Rectal smooth muscle tissue (tissue), 1 donor: ENCODE results near the gene ZDHHC1.

Experiments used
- H3K27ac ChIP-seq: one replicate; pipeline ENCODE4 v1.7.0; 2013; ENCODE audit warnings: low read depth, low read length, inconsistent platforms
- H3K27me3 ChIP-seq: one replicate; pipeline ENCODE4 v1.7.0; 2013; ENCODE audit warnings: low read length; ENCODE audit not compliant: control insufficient read depth, insufficient read depth
- H3K36me3 ChIP-seq: one replicate; pipeline ENCODE4 v1.7.0; 2013; ENCODE audit warnings: low read length; ENCODE audit not compliant: control insufficient read depth, insufficient read depth
- H3K4me1 ChIP-seq: one replicate; pipeline ENCODE4 v1.7.0; 2013; ENCODE audit warnings: low read length; ENCODE audit not compliant: control insufficient read depth, insufficient read depth
- H3K4me3 ChIP-seq: one replicate; pipeline ENCODE4 v1.7.0; 2013; ENCODE audit warnings: low read length
- H3K9ac ChIP-seq: one replicate; pipeline ENCODE4 v1.7.0; 2013; ENCODE audit warnings: low read length

The ZDHHC1 gene

DNA sequence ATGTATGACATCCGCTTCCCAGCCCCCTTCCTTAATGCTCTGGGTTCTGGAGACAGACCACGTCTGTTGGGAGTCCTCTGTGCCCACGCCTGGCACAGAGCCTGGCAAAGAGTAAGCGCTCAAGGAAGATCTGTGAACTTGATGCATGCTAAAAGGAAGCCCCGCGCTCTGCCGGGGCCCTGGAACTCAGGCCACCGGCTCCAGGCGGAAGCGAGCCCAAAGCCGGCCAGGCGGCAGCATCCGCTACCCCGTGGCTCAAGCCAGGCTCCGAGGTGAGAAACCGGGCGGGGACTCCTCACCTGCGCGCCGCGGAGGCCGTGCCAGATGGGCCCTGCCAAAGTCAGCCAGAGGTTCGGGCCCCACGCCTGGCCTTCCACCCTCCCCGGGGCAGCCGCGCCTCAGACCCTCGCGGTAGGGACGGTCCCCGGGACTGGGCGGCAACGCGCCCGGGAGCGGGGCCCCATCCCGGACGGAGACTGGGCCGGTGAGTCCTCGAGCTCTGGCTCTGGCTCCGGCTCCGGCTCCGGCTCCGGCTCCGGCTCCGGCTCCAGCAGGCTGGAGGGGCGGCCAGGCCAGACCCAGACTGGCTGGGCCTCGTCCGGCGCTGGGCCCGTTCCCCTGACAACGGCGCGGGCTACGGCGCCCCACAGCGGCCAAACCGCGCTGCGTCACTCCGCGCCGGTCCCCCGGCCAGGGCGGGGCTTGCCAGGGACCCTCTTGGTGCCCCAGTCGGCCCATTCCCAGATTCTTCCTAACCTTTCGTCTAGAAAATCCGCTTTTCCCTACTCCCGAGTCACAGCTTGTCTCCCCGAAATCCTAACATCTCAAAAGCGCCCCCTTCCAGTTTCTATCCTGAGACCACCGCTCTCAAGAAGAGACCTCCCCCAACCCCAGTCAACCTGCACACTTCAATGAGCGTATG is at the start of gene ZDHHC1:
Gene ZDHHC1 (minus strand): TSS at position 606 of the 922 bp plus-strand sequence. CDS start 8,702 bp downstream, outside the sequence.
- no peaks in the 10 kb centered on the region for H3K27me3 ChIP-seq
- H3K36me3 ChIP-seq = no peaks in the 10 kb centered on the region
- peak within 1 kb of the TSS; percentile 85 for H3K27ac ChIP-seq
- peak within 1 kb of the TSS; percentile 80 for H3K4me3 ChIP-seq
- H3K4me1 ChIP-seq = peaks cover 5% of the 10 kb centered on the region
- H3K9ac ChIP-seq = peak within 1 kb of the TSS; percentile 90

GRCh38 chr16:67464565-67464964 is 48.3 kb upstream of the ZDHHC1 start:
- Histone ChIP-seq H3K36me3 (no peaks in the 10 kb centered on the region), H3K4me3 (no peak overlapping the region), H3K27ac (no peak overlapping the region), H3K27me3 (no peaks in the 10 kb centered on the region), H3K9ac (no peak overlapping the region), H3K4me1 (peaks cover 11% of the 10 kb centered on the region)

DNA sequence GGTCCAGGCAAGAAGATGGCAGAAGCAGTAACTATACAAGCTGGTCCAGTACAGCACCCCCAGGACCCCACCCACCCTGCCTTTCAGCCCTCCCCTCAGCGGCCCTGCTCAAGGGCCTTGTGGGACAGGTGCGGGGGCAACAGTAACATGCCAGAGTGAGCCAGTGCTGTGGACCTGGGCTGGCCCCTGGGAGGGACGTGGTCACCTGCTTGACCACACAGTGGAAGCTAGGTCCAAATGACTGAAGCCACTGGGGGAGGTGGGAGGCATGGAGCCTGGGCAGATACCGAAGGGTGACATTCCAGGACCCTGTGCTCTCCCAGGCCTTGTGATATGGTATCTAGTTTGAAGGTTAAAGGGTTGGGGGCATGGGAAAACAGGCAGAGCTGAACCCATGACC is 47.4 kb upstream of the ZDHHC1 start:
- Histone ChIP-seq H3K4me1 (peaks cover 18% of the 10 kb centered on the region), H3K27me3 (no peaks in the 10 kb centered on the region), H3K36me3 (no peaks in the 10 kb centered on the region), H3K4me3 (no peak overlapping the region), H3K9ac (no peak overlapping the region), H3K27ac (no peak overlapping the region)

DNA sequence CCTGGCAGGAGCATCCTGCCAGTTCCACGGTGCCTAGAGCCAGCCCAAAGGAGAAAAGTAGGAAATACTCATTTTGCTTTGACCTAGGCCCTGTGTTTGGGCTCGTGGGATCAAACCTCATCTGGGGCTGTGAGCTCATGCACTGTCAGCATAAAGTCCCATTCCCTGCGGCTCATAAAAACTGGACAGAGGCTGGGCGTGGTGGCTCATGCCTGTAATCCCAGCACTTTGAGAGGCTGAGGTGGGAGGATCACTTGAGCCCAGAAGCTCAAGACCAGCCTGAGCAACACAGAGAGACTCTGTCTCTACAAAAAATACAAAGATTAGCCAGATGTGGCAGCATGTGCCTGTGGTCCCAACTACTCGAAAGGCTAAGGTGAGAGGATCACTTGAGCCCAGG is 46.8 kb upstream of the ZDHHC1 start:
- no peak overlapping the region for H3K9ac ChIP-seq
- H3K27ac ChIP-seq = no peak overlapping the region
- no peaks in the 10 kb centered on the region for H3K27me3 ChIP-seq
- H3K4me3 ChIP-seq = no peak overlapping the region
- peaks cover 21% of the 10 kb centered on the region for H3K4me1 ChIP-seq
- no peaks in the 10 kb centered on the region for H3K36me3 ChIP-seq

- Histone ChIP-seq H3K4me1 (peaks cover 29% of the 10 kb centered on the region), H3K9ac (no peak overlapping the region), H3K27me3 (no peaks in the 10 kb centered on the region), H3K36me3 (no peaks in the 10 kb centered on the region), H3K4me3 (peak overlapping the region; percentile 2), H3K27ac (peak overlapping the region; percentile 21)
These were observed 46.0 kb upstream of the ZDHHC1 start for GRCh38 chr16:67462279-67462655.

DNA sequence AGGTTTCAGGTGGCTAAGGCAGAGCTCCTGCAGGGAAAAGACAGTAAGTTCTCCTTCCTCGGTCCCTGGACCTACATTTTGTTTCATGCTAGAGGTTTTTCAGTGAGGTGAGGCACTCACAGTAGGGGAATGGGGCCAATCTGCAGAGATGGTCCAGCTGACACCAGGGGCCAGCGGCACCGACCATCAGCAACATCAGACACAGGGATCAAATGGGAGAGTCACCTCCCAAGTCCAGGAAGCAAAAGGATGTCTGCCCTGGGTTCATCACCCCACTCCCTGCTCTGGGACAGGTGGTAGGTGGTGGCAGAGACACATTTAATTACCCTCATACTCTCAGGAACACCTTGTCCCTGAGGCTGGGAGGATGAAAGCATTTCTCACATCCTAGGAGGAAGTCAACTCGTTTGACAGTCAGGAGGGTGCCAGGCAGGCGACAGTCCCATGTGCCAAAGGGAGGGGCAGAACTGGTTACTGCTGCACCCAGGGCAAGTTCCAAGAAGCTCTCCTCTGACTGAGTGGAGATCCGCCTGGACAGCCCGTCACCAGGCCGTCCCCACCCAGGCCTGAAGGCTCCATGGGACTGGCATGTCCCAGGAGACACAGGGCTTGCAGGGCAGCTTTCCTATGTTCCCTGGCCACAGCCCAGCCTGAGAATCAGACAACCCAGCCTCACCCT is 45.5 kb upstream of the ZDHHC1 start:
- Histone ChIP-seq H3K27ac (no peak overlapping the region), H3K36me3 (no peaks in the 10 kb centered on the region), H3K4me3 (no peak overlapping the region), H3K4me1 (peaks cover 34% of the 10 kb centered on the region), H3K27me3 (no peaks in the 10 kb centered on the region), H3K9ac (peak overlapping the region; percentile 41)

GRCh38 chr16:67460961-67461360 is 44.7 kb upstream of the ZDHHC1 start:
- H3K4me1 ChIP-seq = peaks cover 37% of the 10 kb centered on the region
- no peaks in the 10 kb centered on the region for H3K27me3 ChIP-seq
- H3K27ac ChIP-seq = peak overlapping the region; percentile 2
- no peaks in the 10 kb centered on the region for H3K36me3 ChIP-seq
- peak overlapping the region; percentile 3 for H3K4me3 ChIP-seq
- peak overlapping the region; percentile 41 for H3K9ac ChIP-seq

DNA sequence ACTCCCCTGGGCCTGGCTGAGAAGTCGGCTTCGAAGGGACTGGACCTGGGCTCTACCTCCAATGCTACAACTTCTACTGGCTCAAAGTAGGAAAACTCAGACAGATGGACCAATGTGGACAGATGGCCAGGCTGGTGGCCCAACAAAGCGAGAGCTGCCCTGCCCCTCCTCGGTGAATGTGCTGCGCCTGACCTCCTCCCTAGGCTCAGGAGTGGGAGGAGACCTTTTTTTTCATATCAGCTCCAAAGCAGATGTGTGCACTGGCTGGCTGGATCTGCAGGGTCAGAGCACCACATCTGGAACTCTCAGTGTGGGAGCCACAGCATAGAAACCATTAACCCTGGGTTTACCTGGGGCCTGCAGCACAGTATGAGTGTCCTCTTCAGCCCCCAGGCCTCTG is 43.9 kb upstream of the ZDHHC1 start:
- H3K27ac ChIP-seq = peak overlapping the region; percentile 53
- H3K4me3 ChIP-seq = no peak overlapping the region
- H3K36me3 ChIP-seq = no peaks in the 10 kb centered on the region
- peak overlapping the region; percentile 8 for H3K9ac ChIP-seq
- no peaks in the 10 kb centered on the region for H3K27me3 ChIP-seq
- H3K4me1 ChIP-seq = peaks cover 34% of the 10 kb centered on the region

GRCh38 chr16:67459861-67460150 is 43.5 kb upstream of the ZDHHC1 start:
- Histone ChIP-seq H3K4me3 (peak overlapping the region; percentile 13), H3K27ac (peak overlapping the region; percentile 53), H3K4me1 (peaks cover 34% of the 10 kb centered on the region), H3K36me3 (no peaks in the 10 kb centered on the region), H3K9ac (peak overlapping the region; percentile 8), H3K27me3 (no peaks in the 10 kb centered on the region)

GRCh38 chr16:67459066-67459860 is 43.0 kb upstream of the ZDHHC1 start:
- Histone ChIP-seq H3K36me3 (no peaks in the 10 kb centered on the region), H3K27me3 (no peaks in the 10 kb centered on the region), H3K27ac (peak overlapping the region; percentile 53), H3K9ac (peak overlapping the region; percentile 47), H3K4me1 (peaks cover 34% of the 10 kb centered on the region), H3K4me3 (peak overlapping the region; percentile 34)

DNA sequence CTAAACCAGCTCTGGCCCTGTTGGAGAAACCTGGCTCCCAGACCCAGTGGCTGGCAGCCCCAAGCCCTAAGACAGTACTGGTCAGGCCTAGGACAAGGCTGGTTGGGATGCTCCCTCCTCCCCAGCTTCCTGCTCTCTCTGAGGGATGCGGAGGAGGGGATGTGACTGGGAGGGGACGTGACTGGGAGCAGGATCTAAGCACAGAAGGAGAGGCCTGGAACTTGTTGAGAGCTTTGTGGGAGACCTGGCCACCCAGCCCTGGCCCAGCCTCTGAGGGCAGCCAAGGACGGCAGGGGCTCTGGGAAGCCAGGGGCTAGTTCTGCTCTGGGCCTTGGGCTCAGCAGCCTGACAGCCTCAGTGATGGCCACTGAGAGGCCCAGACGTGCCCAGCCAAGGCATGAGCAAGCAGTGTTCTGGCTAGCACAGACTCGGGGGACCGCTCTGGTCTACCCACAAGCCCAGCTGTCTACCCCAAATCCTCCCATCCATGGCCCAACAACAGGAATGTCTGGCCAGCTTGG is 41.9 kb upstream of the ZDHHC1 start:
- Histone ChIP-seq H3K27me3 (no peaks in the 10 kb centered on the region), H3K4me1 (peaks cover 34% of the 10 kb centered on the region), H3K36me3 (peaks cover 2% of the 10 kb centered on the region), H3K9ac (peak overlapping the region; percentile 19), H3K4me3 (peak overlapping the region; percentile 34), H3K27ac (peak overlapping the region; percentile 64)

DNA sequence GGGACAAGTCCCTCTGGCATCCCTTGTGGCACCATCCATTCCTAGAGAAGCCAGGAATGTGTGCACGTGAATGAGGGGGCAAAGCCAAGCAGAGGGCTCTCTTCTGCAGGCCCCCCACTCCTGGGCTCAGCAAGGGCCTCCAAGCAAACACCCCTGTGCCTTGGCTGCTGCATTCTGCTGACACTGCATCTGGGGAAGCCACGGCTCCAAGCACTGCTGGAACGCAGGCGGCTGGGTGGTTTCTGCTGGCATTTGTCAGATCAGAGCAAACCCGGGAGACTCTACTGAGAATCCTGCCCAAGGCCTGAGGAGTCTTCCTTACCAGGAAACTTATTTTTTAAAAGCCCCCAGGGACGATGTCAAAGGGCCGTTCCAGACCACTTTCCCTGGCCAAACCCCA is 41.3 kb upstream of the ZDHHC1 start:
- Histone ChIP-seq H3K27ac (peak overlapping the region; percentile 64), H3K9ac (peak overlapping the region; percentile 19), H3K27me3 (no peaks in the 10 kb centered on the region), H3K4me1 (peaks cover 34% of the 10 kb centered on the region), H3K4me3 (peak overlapping the region; percentile 44), H3K36me3 (peaks cover 6% of the 10 kb centered on the region)
